ENCODE results near the gene ATP6V1C2. TPM values are rescaled to one million over a fixed set of nuclear protein-coding genes. Genes with fewer than 3 reads are reported as not detected.

ATP6V1C2 gene
- polyA plus RNA-seq, 3 donors = 0.03 TPM; not detected in 2

GRCh38 chr2:10738192-10738591 lies 16.8 kb downstream of the ATP6V1C2 start:
- peaks cover 8 to 15% (median 13%) of the 10 kb centered on the region in 3 donors for H3K27me3 Mint-ChIP-seq (ENCODE audit: low read depth in 3 of 3)
- Histone ChIP-seq H3K79me2 (ENCODE audit: insufficient read depth, low read length) (no peaks in the 10 kb centered on the region), H3K4me3 (replicated peaks in 1 of 3; ENCODE audit: low read depth in 2 of 3, low read length in 3 of 3) (no peak overlapping the region), H3K9ac (ENCODE audit: insufficient read depth, low read length, poor library complexity, severe bottlenecking) (no peak overlapping the region), H3K27ac (ENCODE audit: low read depth in 1 of 2, low read length in 2 of 2) (no peak overlapping the region), H2AFZ (ENCODE audit: insufficient read depth, low read depth, low read length, poor library complexity, severe bottlenecking) (no peak overlapping the region), H4K20me1 (ENCODE audit: insufficient read depth, low read length) (no peaks in the 10 kb centered on the region), H3K4me1 (ENCODE audit: control insufficient read depth in 1 of 2, insufficient read depth in 2 of 2, low read length in 2 of 2) (no peaks in the 10 kb centered on the region), H3K4me2 (replicated peaks; ENCODE audit: extremely low read depth, low read length, poor library complexity, severe bottlenecking) (no peak overlapping the region), H3K9me3 (replicated peaks in 1 of 2; ENCODE audit: control insufficient read depth in 1 of 2, insufficient read depth in 1 of 2, low read length in 2 of 2) (no peaks in the 10 kb centered on the region), H3K27me3 (ENCODE audit: control insufficient read depth in 2 of 2, insufficient read depth in 2 of 2, low read length in 2 of 2) (no peaks in the 10 kb centered on the region), H3K36me3 (replicated peaks in 1 of 2; ENCODE audit: control insufficient read depth in 1 of 2, insufficient read depth in 2 of 2, low read length in 2 of 2) (no peaks in the 10 kb centered on the region)
- no peak overlapping the region for H3K4me3 Mint-ChIP-seq
- DNase-seq = no peak
- H3K36me3 Mint-ChIP-seq = no peaks in the 10 kb centered on the region
- no peaks in the 10 kb centered on the region for H3K9me3 Mint-ChIP-seq
- intact Hi-C loops (cut with micrococcal nuclease) = no loop called here
- no peak overlapping the region for H3K27ac Mint-ChIP-seq
- TF ChIP-seq, protein P1, sequence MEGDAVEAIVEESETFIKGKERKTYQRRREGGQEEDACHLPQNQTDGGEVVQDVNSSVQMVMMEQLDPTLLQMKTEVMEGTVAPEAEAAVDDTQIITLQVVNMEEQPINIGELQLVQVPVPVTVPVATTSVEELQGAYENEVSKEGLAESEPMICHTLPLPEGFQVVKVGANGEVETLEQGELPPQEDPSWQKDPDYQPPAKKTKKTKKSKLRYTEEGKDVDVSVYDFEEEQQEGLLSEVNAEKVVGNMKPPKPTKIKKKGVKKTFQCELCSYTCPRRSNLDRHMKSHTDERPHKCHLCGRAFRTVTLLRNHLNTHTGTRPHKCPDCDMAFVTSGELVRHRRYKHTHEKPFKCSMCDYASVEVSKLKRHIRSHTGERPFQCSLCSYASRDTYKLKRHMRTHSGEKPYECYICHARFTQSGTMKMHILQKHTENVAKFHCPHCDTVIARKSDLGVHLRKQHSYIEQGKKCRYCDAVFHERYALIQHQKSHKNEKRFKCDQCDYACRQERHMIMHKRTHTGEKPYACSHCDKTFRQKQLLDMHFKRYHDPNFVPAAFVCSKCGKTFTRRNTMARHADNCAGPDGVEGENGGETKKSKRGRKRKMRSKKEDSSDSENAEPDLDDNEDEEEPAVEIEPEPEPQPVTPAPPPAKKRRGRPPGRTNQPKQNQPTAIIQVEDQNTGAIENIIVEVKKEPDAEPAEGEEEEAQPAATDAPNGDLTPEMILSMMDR (IDR thresholded peaks at IDR 0.05) = no peak
- 92% methylated on average over 4 of the region's 6 CpGs for WGBS (ENCODE audit: insufficient coverage)
- H3K4me1 Mint-ChIP-seq = peaks cover 2% of the 10 kb centered on the region

DNA sequence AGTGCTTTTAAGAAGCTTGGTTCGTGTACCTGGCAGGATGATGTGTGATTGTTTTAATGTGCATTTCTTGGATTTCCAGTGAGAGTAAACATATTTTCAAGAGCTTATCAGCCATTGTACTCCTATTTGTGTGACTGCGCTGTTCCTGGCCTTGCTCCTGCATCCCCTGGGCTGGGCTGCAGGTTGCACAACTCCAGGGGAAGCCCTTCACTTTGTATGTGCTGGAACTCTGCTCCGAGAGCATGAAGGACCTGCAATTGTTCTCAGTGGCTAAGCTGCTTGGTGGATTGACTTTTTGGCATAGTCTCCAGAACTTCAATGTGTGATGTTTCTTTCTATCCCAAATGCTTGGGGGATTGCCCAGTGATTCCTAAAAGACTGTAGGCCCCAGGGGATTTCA lies 18.8 kb downstream of the ATP6V1C2 start:
- no peak overlapping the region for H3K27ac ChIP-seq (ENCODE audit: low read depth in 1 of 2, low read length in 2 of 2)
- no peaks in the 10 kb centered on the region for H3K9me3 ChIP-seq (replicated peaks in 1 of 2; ENCODE audit: control insufficient read depth in 1 of 2, insufficient read depth in 1 of 2, low read length in 2 of 2)
- H4K20me1 ChIP-seq (ENCODE audit: insufficient read depth, low read length) = no peaks in the 10 kb centered on the region
- H3K4me3 ChIP-seq (replicated peaks in 1 of 3; ENCODE audit: low read depth in 2 of 3, low read length in 3 of 3) = no peak overlapping the region
- no peak overlapping the region for H2AFZ ChIP-seq (ENCODE audit: insufficient read depth, low read depth, low read length, poor library complexity, severe bottlenecking)
- H3K36me3 Mint-ChIP-seq = no peaks in the 10 kb centered on the region
- WGBS (ENCODE audit: insufficient coverage) = 75% methylated on average over 2 of the region's 3 CpGs
- no peak overlapping the region for H3K4me3 Mint-ChIP-seq
- no peaks in the 10 kb centered on the region for H3K27me3 ChIP-seq (ENCODE audit: control insufficient read depth in 2 of 2, insufficient read depth in 2 of 2, low read length in 2 of 2)
- no peak overlapping the region for H3K27ac Mint-ChIP-seq
- peaks cover 2% of the 10 kb centered on the region in 2 donors for H3K4me1 ChIP-seq (ENCODE audit: control insufficient read depth in 1 of 2, insufficient read depth in 2 of 2, low read length in 2 of 2)
- H3K9me3 Mint-ChIP-seq = no peaks in the 10 kb centered on the region
- TF ChIP-seq, protein P1 (IDR thresholded peaks at IDR 0.05) = no peak
- DNase-seq = no peak
- no peak overlapping the region for H3K4me2 ChIP-seq (replicated peaks; ENCODE audit: extremely low read depth, low read length, poor library complexity, severe bottlenecking)
- peaks cover 3 to 8% (median 3%) of the 10 kb centered on the region in 3 donors for H3K27me3 Mint-ChIP-seq (ENCODE audit: low read depth in 3 of 3)
- H3K4me1 Mint-ChIP-seq = peaks cover 3% of the 10 kb centered on the region
- intact Hi-C loops (cut with micrococcal nuclease) = no loop called here
- H3K36me3 ChIP-seq (replicated peaks in 1 of 2; ENCODE audit: control insufficient read depth in 1 of 2, insufficient read depth in 2 of 2, low read length in 2 of 2) = no peaks in the 10 kb centered on the region
- H3K9ac ChIP-seq (ENCODE audit: insufficient read depth, low read length, poor library complexity, severe bottlenecking) = no peak overlapping the region
- no peaks in the 10 kb centered on the region for H3K79me2 ChIP-seq (ENCODE audit: insufficient read depth, low read length)

Data from CD14-positive monocyte (primary cell).